HepG2 (cell line): ENCODE data around the gene NCOA5. TPM values are rescaled to one million over a fixed set of nuclear protein-coding genes. Genes with fewer than 3 reads are reported as not detected.
A peak's percentile ranks its signal among the peaks of the same experiment; 100 is the strongest.

Experiments
- ATF7 ChIP-seq, 2 experiments: fragments of 450-650 bp in 1 of 2; sonication (generic) in 1 of 2; formaldehyde crosslinking in 1 of 2; IDR thresholded peaks; 2 replicates each; pipeline versions ENCODE4 v1.4.0 to v1.6.1; 2016 to 2020; ENCODE audit warnings: antibody characterized with exemption in 1 of 2, mild to moderate bottlenecking in 1 of 2, missing genetic modification reagents in 1 of 2
- ATF7-NPFF ChIP-seq: sonication (generic); formaldehyde crosslinking; IDR thresholded peaks from 2 replicates; pipeline ENCODE4 v1.8.1; 2023; ENCODE audit warnings: mild to moderate bottlenecking, low read depth, missing genetic modification reagents, moderate library complexity
- CENPX ChIP-seq: sonication (generic); formaldehyde crosslinking; IDR thresholded peaks from 2 replicates; pipeline ENCODE4 v1.9.0; 2021; ENCODE audit warnings: mild to moderate bottlenecking, missing genetic modification reagents, moderate library complexity
- FOSL1 ChIP-seq: sonication (generic); formaldehyde crosslinking; IDR thresholded peaks from 2 replicates; pipeline ENCODE4 v1.9.0; 2021; ENCODE audit warnings: missing genetic modification reagents, borderline replicate concordance
- FOXK2 ChIP-seq: fragments of 450-650 bp; IDR thresholded peaks from 2 replicates; pipeline ENCODE4 v1.6.1; 2016
- MBD4 ChIP-seq: IDR thresholded peaks from 2 replicates; pipeline ENCODE4 v1.6.1; 2012; ENCODE audit warnings: low read length, inconsistent platforms, borderline replicate concordance
- MTA3 ChIP-seq: sonication (generic); formaldehyde crosslinking; IDR thresholded peaks from 2 replicates; pipeline ENCODE4 v1.4.0; 2020; ENCODE audit warnings: missing genetic modification reagents
- RFX1 ChIP-seq: fragments of 450-650 bp; IDR thresholded peaks from 2 replicates; pipeline ENCODE4 v1.6.1; 2017
- SP140L ChIP-seq: sonication (generic); formaldehyde crosslinking; IDR thresholded peaks from 2 replicates; pipeline ENCODE4 v1.4.0; 2020; ENCODE audit warnings: missing genetic modification reagents, borderline replicate concordance
- SRSF1 ChIP-seq: fragments of 200-400 bp; formaldehyde crosslinking; optimal IDR thresholded peaks from 2 replicates; pipeline ENCODE3; 2017; ENCODE audit warnings: mild to moderate bottlenecking, low read depth, low read length, moderate library complexity
- TBX2 ChIP-seq: sonication (generic); formaldehyde crosslinking; IDR thresholded peaks from 2 replicates; pipeline ENCODE4 v1.5.0; 2020; ENCODE audit warnings: missing genetic modification reagents, mild to moderate bottlenecking, borderline replicate concordance
- TOE1 ChIP-seq: sonication (generic); formaldehyde crosslinking; IDR thresholded peaks from 2 replicates; pipeline ENCODE4 v1.4.0; 2020; ENCODE audit warnings: mild to moderate bottlenecking, missing genetic modification reagents
- YEATS4 ChIP-seq: sonication (generic); formaldehyde crosslinking; IDR thresholded peaks from 2 replicates; pipeline ENCODE4 v1.4.0; 2020; ENCODE audit warnings: missing genetic modification reagents, borderline replicate concordance
- ZNF143 ChIP-seq: sonication (generic); formaldehyde crosslinking; IDR thresholded peaks from 2 replicates; pipeline ENCODE4 v1.4.0; 2020; ENCODE audit warnings: missing genetic modification reagents
- ZNF354B ChIP-seq: sonication (generic); formaldehyde crosslinking; IDR thresholded peaks from 2 replicates; pipeline ENCODE4 v1.8.0; 2022; ENCODE audit warnings: mild to moderate bottlenecking, missing genetic modification reagents
- ZNF552 ChIP-seq: sonication (generic); formaldehyde crosslinking; IDR thresholded peaks from 2 replicates; pipeline ENCODE4 v1.9.0; 2022; ENCODE audit warnings: missing genetic modification reagents, mild to moderate bottlenecking, borderline replicate concordance
- ZNF672 ChIP-seq: sonication (generic); formaldehyde crosslinking; IDR thresholded peaks from 2 replicates; pipeline ENCODE4 v1.8.1; 2022; ENCODE audit warnings: missing genetic modification reagents
- ZNF768 ChIP-seq: sonication (generic); formaldehyde crosslinking; IDR thresholded peaks from 2 replicates; pipeline ENCODE4 v1.4.0; 2020; ENCODE audit warnings: missing genetic modification reagents
- ZNF780A ChIP-seq: sonication (generic); formaldehyde crosslinking; IDR thresholded peaks from 2 replicates; pipeline ENCODE4 v1.8.0; 2022; ENCODE audit warnings: mild to moderate bottlenecking, missing genetic modification reagents, moderate library complexity
- polyA plus RNA-seq, 8 experiments: library from polyadenylated mRNA; depleted of rRNA in 3 of 8; stranded (reverse) in 7 of 8; unstranded in 1 of 8; fragments of >200 nt; fragmentation: Illumina TruSeq in 4 of 8; extraction: Trizol in 4 of 8; gene quantifications; 2 replicates each; pipeline versions ENCODE4 v1.2.1 to v1.2.3, GENCODE V29; 2011 to 2016; ENCODE audit warnings: low read depth in 4 of 8, missing spikeins in 1 of 8, mixed read lengths in 1 of 8; ENCODE audit not compliant: insufficient read depth in 1 of 8
- total RNA-seq, 5 experiments: library from RNA; depleted of rRNA; stranded (reverse); fragments of >200 nt; fragmentation: Illumina TruSeq; extraction: Trizol; gene quantifications; 2 replicates each; pipeline ENCODE4 v1.2.3, GENCODE V29; 2016; ENCODE audit warnings: low read depth in 1 of 5
- TF ChIP-seq, protein P1 (sequence below): sonication (generic); formaldehyde crosslinking; IDR thresholded peaks from 2 replicates; pipeline ENCODE4 v1.5.0; 2020; ENCODE audit warnings: mild to moderate bottlenecking, missing genetic modification reagents
- TF ChIP-seq, protein P2 (sequence below): sonication (generic); formaldehyde crosslinking; IDR thresholded peaks from 2 replicates; pipeline ENCODE4 v1.9.0; 2021; ENCODE audit warnings: missing genetic modification reagents, borderline replicate concordance
- TF ChIP-seq, protein P3 (sequence below): IDR thresholded peaks from 2 replicates; pipeline ENCODE4 v1.6.1; 2016; ENCODE audit warnings: missing biosample characterization, missing genetic modification reagents, low read depth
- TF ChIP-seq, protein P4 (sequence below): sonication (generic); formaldehyde crosslinking; IDR thresholded peaks from 2 replicates; pipeline ENCODE4 v1.9.0; 2021; ENCODE audit warnings: missing genetic modification reagents, borderline replicate concordance

NCOA5 gene
- total and polyA plus RNA-seq, 2 of the 13 experiments (the other 11 are each of a cell fraction or from before 2014, with no cell fraction given), result 16.5 to 28.4 TPM

- no peak for TF ChIP-seq FOSL1 (CRISPR knock-in tag)
- peak; percentile 37; the same call in 1 of the 2 replicates for TF ChIP-seq ZNF552 (CRISPR knock-in tag)
- TF ChIP-seq RFX1, result peak; percentile 99
- no peak for TF ChIP-seq ZNF780A (CRISPR knock-in tag)
- TF ChIP-seq ZNF143 (CRISPR knock-in tag), result peak; percentile 53
- TF ChIP-seq ATF7-NPFF (CRISPR knock-in tag), result peak; percentile 99
- TF ChIP-seq, protein P1, sequence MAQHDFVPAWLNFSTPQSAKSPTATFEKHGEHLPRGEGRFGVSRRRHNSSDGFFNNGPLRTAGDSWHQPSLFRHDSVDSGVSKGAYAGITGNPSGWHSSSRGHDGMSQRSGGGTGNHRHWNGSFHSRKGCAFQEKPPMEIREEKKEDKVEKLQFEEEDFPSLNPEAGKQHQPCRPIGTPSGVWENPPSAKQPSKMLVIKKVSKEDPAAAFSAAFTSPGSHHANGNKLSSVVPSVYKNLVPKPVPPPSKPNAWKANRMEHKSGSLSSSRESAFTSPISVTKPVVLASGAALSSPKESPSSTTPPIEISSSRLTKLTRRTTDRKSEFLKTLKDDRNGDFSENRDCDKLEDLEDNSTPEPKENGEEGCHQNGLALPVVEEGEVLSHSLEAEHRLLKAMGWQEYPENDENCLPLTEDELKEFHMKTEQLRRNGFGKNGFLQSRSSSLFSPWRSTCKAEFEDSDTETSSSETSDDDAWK (CRISPR knock-in tag), result no peak
- peak; percentile 93 for TF ChIP-seq ZNF354B (CRISPR knock-in tag)
- TF ChIP-seq ZNF768 (CRISPR knock-in tag), result peak; percentile 69
- TF ChIP-seq, protein P2, sequence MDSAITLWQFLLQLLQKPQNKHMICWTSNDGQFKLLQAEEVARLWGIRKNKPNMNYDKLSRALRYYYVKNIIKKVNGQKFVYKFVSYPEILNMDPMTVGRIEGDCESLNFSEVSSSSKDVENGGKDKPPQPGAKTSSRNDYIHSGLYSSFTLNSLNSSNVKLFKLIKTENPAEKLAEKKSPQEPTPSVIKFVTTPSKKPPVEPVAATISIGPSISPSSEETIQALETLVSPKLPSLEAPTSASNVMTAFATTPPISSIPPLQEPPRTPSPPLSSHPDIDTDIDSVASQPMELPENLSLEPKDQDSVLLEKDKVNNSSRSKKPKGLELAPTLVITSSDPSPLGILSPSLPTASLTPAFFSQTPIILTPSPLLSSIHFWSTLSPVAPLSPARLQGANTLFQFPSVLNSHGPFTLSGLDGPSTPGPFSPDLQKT (CRISPR knock-in tag), result peak; percentile 58; the same call in 1 of the 2 replicates
- TF ChIP-seq TOE1, result peak; percentile 92; the same call in 1 of the 2 replicates
- no peak for TF ChIP-seq CENPX
- TF ChIP-seq, protein P3, sequence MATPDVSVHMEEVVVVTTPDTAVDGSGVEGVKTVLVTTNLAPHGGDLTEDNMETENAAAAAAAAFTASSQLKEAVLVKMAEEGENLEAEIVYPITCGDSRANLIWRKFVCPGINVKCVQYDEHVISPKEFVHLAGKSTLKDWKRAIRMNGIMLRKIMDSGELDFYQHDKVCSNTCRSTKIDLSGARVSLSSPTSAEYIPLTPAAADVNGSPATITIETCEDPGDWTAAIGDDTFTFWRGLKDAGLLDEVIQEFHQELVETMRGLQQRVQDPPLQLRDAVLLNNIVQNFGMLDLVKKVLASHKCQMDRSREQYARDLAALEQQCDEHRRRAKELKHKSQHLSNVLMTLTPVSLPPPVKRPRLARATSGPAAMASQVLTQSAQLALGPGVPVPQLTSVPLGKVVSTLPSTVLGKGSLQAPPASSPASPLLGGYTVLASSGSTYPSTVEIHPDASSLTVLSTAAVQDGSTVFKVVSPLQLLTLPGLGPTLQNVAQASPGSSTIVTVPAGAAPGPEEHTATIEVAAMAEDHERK, result peak; percentile 98
- TF ChIP-seq, protein P4, sequence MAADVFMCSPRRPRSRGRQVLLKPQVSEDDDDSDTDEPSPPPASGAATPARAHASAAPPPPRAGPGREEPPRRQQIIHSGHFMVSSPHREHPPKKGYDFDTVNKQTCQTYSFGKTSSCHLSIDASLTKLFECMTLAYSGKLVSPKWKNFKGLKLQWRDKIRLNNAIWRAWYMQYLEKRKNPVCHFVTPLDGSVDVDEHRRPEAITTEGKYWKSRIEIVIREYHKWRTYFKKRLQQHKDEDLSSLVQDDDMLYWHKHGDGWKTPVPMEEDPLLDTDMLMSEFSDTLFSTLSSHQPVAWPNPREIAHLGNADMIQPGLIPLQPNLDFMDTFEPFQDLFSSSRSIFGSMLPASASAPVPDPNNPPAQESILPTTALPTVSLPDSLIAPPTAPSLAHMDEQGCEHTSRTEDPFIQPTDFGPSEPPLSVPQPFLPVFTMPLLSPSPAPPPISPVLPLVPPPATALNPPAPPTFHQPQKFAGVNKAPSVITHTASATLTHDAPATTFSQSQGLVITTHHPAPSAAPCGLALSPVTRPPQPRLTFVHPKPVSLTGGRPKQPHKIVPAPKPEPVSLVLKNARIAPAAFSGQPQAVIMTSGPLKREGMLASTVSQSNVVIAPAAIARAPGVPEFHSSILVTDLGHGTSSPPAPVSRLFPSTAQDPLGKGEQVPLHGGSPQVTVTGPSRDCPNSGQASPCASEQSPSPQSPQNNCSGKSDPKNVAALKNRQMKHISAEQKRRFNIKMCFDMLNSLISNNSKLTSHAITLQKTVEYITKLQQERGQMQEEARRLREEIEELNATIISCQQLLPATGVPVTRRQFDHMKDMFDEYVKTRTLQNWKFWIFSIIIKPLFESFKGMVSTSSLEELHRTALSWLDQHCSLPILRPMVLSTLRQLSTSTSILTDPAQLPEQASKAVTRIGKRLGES (CRISPR knock-in tag), result peak; percentile 86; the same call in 1 of the 2 replicates
- peak; percentile 30; the same call in 1 of the 2 replicates for TF ChIP-seq SP140L
- TF ChIP-seq SRSF1, result peak; percentile 85
- TF ChIP-seq MBD4, result no peak
- peak; percentile 71 for TF ChIP-seq TBX2 (CRISPR knock-in tag)
- peak; percentile 91 for TF ChIP-seq FOXK2
- peak; percentile 100 for TF ChIP-seq YEATS4 (CRISPR knock-in tag)
- TF ChIP-seq ZNF672 (CRISPR knock-in tag), result no peak; the same call in 1 of the 2 replicates
- TF ChIP-seq ATF7 (IDR thresholded peaks at IDR 0.05), result no peak
- peak; percentile 85 for TF ChIP-seq ATF7 (CRISPR knock-in tag; IDR thresholded peaks at IDR 0.05)
- no peak for TF ChIP-seq MTA3 (CRISPR knock-in tag)
Measured at GRCh38 chr20:46089417-46090388, at the start of gene NCOA5 (continued).
